Fibroblast of skin of abdomen (primary cell): ENCODE results near the gene GPC6.

Experiments
- DNase-seq: peaks from one replicate; pipeline ENCODE4 v3.0.0-alpha.2; 2013

Gene GPC6

DNA sequence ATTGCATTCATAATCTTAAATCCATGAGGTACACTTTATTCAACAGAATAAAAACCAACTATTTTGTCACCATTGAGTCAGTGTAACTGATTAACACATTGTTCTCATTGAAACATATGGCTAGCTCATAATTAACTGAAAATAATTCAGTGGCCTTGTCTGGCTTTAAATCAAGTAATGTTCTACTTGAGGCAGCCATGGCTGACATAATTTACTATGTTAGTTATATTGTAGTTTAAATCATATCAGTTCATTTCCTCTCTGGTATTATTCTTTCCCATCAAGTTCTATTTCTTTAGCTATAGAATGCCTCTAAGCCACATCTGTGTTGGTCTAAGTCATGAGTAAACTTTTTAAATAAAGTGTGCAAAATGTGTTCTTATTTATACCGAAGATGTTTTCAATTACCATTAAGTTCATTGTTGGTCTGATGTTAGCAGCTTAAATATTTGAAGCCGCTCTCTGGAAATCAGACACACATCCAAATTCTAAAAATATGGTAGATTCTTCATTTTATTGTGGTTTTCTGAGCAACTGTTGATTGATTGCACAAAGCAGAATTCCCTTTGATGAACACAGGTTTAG is 393.7 kb downstream of the GPC6 start:
- peak; percentile 96 for DNase-seq

DNA sequence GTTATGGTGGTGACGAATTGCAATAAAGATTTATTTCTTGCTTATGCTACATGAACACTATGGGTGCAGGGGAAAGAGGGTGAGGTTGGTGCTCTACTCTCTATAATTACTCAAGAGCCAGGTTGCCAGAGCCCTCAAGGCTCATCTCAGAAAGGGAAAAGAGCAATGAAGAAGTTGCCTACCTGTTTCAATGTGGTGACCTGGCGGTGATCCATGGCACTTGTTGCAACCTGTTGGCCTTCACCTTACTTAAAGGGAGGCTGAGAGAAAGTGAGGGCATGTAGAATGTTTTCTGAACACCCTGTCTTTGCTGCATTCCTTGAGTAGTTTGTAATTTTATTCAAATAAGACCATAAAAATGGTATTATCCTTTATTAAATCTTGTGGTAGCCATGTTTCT is 394.4 kb downstream of the GPC6 start:
- no peak for DNase-seq

DNA sequence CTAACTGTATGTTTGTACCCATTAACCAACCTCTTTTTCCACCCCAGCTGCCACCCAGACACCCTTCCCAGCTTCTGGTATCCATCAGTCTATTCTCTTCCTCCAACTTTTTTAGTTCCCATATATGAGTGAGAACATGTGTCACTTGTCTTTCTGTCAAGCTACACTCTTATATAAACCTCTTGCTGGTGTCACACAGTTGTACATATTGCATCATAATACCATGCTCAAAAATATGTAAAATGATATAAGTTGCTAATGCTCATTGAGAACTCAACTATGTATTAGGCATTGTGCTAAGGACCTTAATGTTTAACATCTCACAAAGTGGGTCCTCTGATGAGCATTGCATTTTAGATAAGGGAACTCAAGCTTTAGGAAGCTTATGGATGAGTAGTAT is 395.4 kb downstream of the GPC6 start:
- DNase-seq = no peak

DNA sequence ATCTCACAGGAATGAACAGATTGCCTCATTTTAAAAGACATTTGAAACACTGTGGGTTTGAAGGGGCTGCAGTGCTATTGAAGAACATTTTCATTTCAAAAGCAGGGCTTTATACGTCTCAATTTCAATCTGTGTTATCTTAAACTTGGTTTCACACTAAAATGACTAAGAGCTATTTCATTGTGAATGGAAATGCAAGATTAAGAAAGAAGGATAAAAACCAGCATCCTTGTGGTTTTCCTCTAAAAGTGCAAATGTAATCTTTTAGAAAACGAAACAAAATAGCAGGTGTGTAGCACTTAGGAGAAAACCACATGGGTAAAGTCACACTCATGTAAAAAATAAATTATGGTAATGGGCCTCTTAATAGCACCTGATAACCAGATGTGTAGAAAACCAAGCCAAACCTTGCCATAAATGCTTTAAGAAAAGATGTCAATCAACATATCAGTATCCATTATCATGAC is 397.7 kb downstream of the GPC6 start:
- DNase-seq = peak; percentile 45

DNA sequence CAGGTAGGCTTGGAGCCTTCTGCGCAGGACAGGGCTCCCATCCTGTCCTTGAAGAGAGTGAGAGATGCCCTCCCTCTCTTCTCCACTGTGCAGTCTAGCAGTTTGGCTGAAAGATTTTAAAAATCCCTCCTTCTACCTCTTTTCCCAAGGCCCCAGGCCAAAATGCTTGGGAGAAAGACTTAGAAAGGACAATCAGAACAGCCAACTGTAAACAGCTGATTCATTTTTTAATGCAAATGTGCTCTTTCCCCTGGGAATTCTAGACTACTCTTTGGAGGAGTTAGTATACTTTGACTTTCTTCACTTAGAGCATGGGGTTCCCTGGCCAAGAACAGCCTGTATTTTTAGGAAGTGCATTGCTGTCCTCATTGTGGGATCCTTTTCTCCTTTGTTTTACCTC is 398.9 kb downstream of the GPC6 start:
- DNase-seq = no peak

DNA sequence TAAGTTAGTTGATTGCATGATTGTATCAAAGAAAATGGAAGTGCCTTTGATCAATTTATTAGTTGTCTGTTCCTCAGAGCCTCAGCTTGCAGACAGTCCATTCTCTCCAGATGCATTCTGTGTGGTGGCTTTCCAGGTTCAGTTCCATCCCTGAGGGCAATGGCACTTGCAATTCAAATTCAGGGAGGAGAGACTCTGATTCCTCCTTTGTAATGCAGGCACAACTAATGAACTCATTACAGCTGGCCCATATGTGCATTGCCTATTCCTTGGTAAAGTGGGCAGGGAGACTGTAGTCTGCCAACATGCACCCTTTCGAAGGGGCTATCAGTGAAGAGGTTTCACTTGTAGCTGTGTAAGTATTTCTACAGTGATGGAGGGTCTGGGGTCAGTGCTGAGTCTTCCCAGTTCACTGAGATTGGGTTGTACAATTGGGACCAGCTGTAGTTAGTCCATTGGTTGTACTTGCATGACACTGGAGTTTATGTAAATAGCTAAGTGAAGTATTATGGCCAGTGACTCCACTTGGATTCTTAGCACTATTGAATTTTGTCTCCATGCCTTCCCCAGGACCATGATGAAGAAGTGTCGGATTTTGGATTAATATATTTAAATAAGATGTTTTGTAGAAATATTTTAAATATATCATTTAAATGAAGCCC is 401.7 kb downstream of the GPC6 start:
- DNase-seq = no peak

DNA sequence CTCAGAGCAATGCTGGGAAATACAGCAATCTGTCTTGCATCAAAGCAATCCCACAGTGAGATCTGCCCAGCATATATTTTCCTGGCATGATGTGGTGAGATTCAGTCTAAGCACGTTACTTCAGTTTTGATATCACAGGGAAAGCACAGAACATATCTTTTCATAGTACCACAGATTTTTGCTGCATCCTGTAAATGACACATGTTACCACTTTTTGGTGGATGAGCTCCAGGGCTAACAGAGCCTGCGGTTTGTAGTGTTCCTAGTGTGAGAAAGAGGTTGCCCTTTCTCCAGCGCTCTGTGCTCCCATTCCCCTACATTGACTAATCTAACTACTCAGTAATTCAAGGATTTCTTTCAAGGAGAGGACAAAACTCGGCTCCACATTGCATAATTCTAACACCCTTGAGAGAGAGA is 409.0 kb downstream of the GPC6 start:
- peak; percentile 91 for DNase-seq

DNA sequence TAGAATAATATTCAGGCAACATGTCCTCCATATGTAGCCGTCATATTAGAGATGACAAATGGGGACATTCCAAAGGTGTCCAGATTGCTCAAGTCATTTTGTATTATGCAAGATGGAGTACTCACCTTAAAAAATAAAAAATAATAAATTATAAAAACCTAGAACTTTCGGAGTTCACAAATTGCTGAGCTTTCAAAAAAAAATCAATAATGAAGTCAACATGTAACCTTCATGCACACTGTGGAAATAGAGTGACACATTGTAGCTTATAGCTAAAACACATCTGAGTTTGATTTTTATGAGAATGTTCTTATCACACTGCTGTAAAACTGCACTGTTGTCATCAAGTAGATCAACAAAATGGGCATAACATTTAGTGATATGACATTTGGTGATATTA is 411.2 kb downstream of the GPC6 start:
- no peak for DNase-seq

DNA sequence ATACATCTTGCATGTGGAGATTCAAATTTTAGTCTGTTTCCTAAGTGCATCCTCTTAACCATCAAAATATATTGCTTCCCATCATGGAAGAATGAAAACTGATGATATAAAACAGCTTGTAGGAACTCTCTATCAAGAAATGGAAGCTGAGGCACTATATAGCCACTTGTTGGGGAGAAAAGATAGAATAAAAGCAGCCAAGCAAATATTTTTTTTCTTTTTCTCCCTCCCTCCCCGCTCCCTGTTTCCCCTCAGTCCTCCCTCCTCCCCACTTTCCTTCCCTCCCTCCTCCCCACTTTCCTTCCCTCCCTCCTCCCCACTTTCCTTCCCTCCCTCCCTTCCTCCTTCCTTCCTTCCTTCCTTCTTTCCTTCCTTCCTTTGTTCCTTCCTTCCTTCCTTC is 413.8 kb downstream of the GPC6 start:
- DNase-seq = no peak

DNA sequence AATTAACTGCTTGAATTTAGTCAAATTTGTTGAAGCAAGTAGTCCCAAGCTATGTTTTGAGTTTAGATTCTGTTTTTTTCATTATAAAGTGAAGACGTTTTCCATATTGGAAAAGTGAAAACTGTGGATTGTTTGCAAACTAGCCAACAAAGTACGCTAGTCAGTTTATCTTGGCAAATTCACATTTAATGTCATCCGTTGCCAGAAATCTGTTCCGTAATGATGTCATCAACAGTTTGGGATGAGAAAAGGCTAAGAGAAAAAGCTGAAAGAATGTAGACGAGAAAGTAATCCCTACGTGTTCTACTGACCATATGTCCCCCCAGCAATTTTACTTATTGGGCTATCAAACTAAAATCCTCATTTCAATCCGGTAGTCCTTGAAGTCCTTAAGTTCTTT is 419.6 kb downstream of the GPC6 start:
- no peak for DNase-seq

DNA sequence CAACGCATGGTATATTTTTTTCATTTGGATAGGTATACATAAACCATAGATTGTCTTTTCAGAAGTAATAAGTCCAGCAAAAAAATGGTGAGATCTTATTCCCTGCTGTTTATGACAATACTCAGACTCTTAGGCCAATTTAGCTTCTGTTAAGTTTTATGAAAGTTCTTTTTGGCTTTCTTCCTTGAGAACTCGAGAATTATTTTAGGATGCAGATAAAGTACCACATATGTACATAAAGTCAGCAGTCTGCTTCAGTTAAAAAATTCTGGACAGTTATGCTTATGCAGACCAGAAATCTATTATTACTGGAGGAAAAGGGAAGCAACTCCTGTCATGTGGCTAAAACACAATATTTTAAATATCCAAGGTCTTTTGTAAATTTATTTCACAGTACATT is 422.9 kb downstream of the GPC6 start:
- DNase-seq = no peak

DNA sequence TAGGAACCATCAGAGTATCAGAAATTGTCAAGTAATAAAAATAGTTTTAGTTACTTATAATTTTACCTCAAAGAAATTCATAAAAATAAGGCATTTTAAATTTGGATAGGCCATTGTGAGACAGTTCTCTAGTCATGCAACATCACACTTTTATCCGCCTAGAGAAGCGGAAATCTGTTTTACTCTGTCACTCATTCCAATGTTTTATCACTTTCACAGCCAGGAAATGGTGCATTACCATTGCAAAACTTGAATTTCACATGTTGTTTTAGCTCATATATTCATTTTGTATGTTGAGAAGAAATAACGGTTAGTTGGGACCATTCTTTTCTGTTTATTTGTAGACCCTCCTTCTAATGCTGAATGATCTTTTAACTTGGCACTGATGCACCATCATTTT is 427.2 kb downstream of the GPC6 start:
- DNase-seq = no peak

DNA sequence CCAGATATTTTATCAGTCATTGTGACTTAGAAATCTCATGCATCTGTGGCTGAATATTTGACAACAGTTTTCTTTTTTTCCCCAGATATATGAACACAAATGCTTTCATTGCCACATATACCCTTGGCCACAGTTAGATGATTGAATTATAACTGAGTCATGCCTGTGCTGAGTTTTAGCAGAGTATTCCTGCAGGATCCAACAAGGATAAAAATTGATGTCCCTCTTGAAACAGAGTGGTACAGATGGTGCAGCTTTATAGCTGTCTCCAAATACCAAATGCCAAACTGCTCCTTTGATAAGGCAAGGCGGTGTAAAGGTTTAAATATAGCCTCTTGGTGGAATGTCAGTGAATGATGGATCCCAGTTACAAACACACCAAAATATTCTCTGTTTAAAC is 428.5 kb downstream of the GPC6 start:
- no peak for DNase-seq

DNA sequence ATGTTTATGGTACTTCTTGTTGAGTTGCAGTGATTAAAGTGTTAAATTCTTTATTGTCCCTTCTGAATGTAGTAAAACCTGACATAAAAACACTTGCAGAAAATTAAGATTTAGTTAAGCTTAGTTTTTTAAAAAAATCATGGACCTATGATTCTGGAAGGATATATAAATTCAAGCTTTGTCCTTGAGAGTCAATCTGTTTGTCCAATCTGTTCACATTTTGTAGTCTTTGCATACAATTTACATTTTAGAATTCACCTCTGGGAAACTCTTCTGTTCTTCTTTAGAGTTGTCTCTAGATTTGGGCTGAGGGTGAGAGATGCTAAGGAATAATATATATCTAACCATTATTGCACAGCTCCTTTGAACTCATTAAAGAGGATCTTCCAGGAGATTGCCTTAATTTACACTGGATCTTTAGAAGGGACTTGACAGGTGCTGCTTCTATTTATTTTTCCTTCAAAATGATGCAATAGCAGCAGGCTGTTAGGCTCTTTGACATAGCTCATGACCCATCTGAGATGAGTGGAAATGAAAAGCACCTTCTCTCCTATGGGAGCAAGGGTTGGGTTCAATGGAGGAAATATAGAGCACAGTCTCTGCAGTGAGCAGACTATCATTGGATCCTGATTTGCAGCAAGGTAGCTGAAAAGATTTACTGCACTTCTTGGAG is 433.9 kb downstream of the GPC6 start:
- no peak for DNase-seq

DNA sequence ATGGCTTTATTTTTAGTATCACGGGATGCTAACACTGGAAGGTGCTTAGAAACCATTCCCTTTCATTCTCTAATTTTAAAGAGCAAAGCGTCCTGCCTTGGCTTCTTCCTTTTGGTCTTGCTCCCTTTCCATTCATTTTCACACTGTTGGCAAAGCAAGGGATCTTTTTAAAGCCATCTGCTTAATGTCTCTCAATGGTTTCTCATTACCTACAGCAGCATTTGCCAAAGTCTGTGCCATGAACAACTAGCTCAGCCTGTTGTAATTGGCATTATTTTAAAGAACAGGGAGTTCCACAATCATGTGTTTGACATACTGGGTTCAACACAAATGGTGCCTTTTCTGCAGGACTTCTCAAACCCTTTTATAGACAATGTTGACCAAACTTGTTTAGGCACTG is 444.3 kb downstream of the GPC6 start:
- DNase-seq = no peak

DNA sequence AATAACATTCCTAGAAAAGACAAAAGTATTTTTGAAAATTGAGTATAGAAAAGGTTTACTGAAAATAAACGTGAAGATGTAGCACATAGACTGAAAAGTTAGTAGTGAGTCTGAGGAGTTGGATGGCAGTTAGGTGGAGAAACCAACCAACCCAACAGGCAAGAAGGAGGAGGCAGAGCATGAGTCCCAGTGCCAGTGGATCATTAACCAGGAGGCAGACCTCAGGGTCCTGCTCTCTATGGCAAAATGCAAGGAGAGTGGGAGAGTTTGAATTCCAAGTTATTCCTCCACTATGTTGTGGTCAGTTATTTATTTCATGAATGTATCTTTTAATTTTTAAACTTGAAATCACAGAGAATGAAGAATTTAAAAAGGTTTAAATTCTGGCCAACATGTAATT is 446.4 kb downstream of the GPC6 start:
- no peak for DNase-seq

DNA sequence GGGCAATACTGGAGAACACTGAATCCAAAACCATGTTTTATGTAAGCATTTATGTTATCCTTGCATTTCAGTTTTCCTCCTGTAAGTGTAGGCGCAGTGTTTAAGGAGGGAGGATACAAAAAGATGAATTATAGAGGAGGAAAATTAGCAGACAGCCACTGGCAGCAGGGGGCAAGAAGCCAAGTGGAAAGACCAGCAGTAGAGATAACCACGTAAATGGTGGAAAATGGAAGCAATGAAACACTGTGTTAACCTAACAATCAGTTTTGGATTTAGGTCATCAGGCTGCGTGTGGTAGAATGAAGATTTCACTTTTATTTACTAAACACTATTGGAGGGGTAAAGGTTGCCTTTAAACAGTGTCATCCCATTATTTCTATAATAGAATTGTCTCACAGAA is 447.3 kb downstream of the GPC6 start:
- no peak for DNase-seq

DNA sequence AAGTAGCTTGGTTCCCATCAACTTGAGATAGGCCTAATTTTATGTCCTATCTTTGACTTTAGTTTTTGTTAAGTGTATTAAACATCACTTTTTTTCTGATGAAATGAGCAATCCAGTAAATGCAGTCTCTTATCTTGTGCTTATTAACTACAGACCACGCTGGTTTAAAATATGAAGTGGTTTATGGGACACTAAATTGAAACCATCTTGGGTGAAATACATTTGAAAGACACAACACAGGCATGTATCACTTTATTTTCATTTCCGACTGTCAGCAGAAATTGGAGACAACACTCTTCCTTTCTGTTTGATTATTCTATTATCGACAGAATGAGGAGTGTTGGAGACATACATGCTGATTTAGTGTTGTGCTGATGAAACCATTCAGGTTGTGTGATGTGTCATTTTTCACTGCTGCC is 447.7 kb downstream of the GPC6 start:
- peak; percentile 18 for DNase-seq

DNA sequence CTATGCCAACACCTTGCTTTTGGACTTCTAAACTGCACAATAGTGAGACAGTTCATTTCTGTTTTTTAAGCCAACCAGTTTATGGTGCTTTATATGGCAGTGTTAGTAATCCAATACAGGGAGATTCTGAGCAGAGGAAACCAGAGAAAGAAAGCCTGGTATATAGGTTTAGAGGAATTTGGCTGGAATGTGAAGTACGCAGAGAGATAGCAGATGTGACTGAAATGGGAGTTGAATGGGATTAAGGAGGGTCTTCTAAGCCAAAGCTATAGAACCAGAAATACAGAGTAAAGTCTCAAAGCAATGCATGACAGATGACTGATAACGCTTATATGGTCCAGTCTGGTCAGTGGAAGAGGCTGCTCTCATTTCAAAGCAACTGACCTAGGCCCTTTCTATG is 453.7 kb downstream of the GPC6 start:
- DNase-seq = no peak

DNA sequence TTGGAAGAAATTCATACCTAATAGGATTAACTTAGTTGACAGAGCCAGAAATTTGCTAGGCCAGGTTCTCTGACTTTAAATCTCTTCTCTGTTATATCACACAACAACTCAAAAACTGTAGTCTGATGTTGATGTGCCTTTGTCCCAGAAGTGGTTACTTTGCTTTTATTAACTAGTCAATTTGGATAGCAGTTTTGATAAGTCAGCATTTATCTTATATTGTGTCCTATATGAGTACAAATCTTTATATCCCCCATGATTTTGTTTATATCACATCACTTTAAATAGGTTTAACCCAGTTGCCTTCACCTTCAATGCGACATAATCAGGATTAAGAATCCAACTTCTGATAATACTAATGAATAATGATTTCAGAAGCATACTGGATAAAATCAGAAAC is 459.3 kb downstream of the GPC6 start:
- no peak for DNase-seq

DNA sequence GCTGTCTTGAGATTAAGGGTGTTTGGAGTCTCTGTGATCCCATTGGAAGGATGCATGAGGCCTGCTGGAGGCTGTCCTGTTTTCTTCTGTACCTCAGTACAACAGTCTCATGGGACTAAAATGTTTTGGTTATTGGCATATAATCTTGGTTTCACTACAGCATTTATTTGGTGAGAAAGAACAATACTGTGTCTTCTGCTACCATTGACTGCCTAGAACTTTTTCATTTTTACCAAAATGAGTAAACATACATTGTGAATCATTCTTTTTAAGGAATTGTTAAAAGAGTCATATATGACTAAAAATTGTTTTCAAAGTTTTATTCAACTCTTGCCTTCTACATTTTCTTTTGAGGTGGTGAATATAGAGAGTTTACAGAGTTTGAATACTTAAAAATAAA is 459.8 kb downstream of the GPC6 start:
- DNase-seq = no peak

DNA sequence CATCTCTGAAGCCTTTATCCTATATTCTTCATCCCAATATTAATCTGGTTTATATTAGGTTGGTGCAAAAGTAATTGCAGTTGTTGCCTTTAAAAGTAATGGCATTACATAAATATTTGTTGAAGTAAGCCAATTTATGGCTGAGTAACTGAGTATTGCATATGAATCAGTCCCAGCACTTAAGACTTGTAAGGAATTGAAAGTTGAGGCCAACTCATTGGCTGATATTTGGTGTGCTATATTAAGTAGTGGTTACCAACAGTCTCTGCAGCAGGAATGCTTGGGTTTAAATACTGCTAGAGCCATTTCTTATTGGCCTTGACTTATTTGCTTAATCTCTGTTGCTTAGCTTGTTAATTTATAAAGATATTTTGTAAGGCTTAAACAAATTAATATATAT is 460.7 kb downstream of the GPC6 start:
- DNase-seq = peak; percentile 20

DNA sequence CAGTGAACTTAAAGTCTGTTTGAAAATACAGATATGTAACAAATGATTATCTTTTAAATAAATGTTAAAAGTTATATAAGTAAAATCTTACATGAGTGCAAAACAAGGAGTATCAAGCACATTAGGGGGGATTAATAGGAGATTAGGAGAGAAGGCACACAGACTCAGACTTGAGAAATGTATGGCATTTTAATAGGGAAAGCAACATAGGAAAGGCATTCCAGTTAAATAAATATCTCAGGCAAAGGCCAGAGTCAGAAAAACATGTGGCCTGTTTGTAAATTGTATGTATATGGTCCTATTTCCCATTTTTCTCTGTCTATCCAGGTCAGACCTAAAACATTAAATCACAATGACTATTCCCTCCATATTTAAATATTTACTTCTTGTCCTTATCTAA is 462.7 kb downstream of the GPC6 start:
- DNase-seq = peak; percentile 51

DNA sequence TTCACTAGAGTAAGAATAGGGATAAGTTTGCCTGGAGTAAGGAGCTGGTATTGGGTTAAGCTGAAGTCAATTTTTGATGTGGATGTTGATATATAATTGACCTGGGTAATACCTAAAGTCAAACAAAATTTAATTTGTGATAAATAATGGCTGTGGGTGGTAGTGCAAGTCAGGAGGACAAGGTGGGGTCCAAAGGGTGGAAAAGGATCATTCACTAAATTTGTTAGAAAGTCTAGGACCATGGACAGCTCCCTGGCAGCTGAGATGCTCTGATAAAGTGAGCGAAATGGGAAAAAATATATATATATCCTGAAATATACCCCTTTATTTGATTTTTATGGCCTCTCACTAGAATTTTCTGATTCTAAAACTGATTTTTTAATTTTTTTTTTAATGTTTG is 463.5 kb downstream of the GPC6 start:
- peak; percentile 46 for DNase-seq
